K562 (cell line): Measurements from ENCODE around the gene PARP11. TPM values are rescaled to one million over a fixed set of nuclear protein-coding genes. Genes with fewer than 3 reads are reported as not detected.
A peak's percentile ranks its signal among the peaks of the same experiment; 100 is the strongest.

Experiments
- ATAC-seq: fragments of 200-7000 bp; cut with Tn5 transposase; 3 replicates; pipeline ENCODE4 v1.9.1; 2020; ENCODE audit warnings: moderate library complexity
- BruUV-seq: library from RNA; stranded (reverse); fragments of 400-500 nt; replicated peaks from 2 replicates; lab custom pipeline; 2021; lab: Mats Ljungman, UMichigan
- CTCF ChIA-PET: fragments of 300-600 bp; formaldehyde crosslinking; extraction: SDS; loops from one replicate; lab custom pipeline; 2021; ENCODE audit warnings: low intra/inter-chr PET ratio; lab: Yijun Ruan, JAX
- POLR2A ChIA-PET: fragments of 300-600, 350-650 bp; sonication (Branson Sonifier 250); formaldehyde crosslinking; extraction: SDS; loops from one replicate; lab custom pipeline; 2021; ENCODE audit warnings: antibody characterized with exemption, inconsistent platforms; lab: Yijun Ruan, JAX
- DNase-seq, 4 experiments: peaks; one replicate each; pipeline versions ENCODE4 v3.0.0 to v3.0.0-alpha.2; 2011 to 2018; ENCODE audit warnings: low spot score in 3 of 4, mixed read lengths in 3 of 4; ENCODE audit errors: extremely low read depth in 1 of 4
- FAIRE-seq: peaks from 2 replicates; lab custom pipeline; 2011; peaks lifted over from hg19 to GRCh38; lab: Jason Lieb, UNC
- H2AFZ ChIP-seq: 2 replicates; pipeline ENCODE4 v1.6.0; 2011; ENCODE audit warnings: low read depth, low read length, control low read depth, inconsistent platforms
- H3K27ac ChIP-seq: fragments of 200-600 bp; 3 replicates; pipeline ENCODE4 v1.8.0; 2011; ENCODE audit warnings: low read depth, mild to moderate bottlenecking, control low read depth, inconsistent platforms, low read length, moderate library complexity, mixed read lengths; ENCODE audit errors: extremely low read depth
- H3K27me3 ChIP-seq, 2 experiments: fragments of 300-600 bp in 1 of 2; 2 replicates in 1 of 2; 3 replicates in 1 of 2; pipeline versions ENCODE4 v1.6.0 to v1.8.0; 2011; ENCODE audit warnings: inconsistent platforms in 2 of 2, low read length in 2 of 2, mild to moderate bottlenecking in 1 of 2, mixed read lengths in 1 of 2, moderate library complexity in 1 of 2; ENCODE audit not compliant: control insufficient read depth in 2 of 2, insufficient read depth in 2 of 2
- H3K36me3 ChIP-seq: fragments of 300-600 bp; 3 replicates; pipeline ENCODE4 v1.8.0; 2011; ENCODE audit warnings: mild to moderate bottlenecking, low read length, inconsistent platforms; ENCODE audit not compliant: control insufficient read depth, insufficient read depth
- H3K4me1 ChIP-seq, 2 experiments: fragments of 200-600 bp in 1 of 2; replicated peaks in 1 of 2; 2 replicates in 1 of 2; 3 replicates in 1 of 2; pipeline versions ENCODE4 v1.5.1 to v1.8.0; 2011; ENCODE audit warnings: inconsistent platforms in 2 of 2, low read length in 2 of 2, mild to moderate bottlenecking in 1 of 2, mixed read lengths in 1 of 2, moderate library complexity in 1 of 2; ENCODE audit not compliant: control insufficient read depth in 2 of 2, insufficient read depth in 2 of 2
- H3K4me2 ChIP-seq: 2 replicates; pipeline ENCODE4 v1.6.1; 2011; ENCODE audit warnings: low read length, control low read depth, inconsistent platforms, mixed read lengths; ENCODE audit not compliant: insufficient read depth
- H3K4me3 ChIP-seq: fragments of 200-600 bp; sonication (generic), shearing (Covaris generic); 2 replicates; pipeline ENCODE4 v1.5.1; 2016; ENCODE audit warnings: control low read depth, inconsistent platforms
- H3K79me2 ChIP-seq: fragments of 200-600 bp; 3 replicates; pipeline ENCODE4 v1.8.0; 2011; ENCODE audit warnings: low read length, inconsistent platforms; ENCODE audit not compliant: control insufficient read depth, insufficient read depth
- H3K9ac ChIP-seq, 2 experiments: 2 replicates each; pipeline versions ENCODE4 v1.6.0 to v1.6.1; 2011; ENCODE audit warnings: low read depth in 2 of 2, low read length in 2 of 2, control low read depth in 1 of 2, inconsistent platforms in 1 of 2, mild to moderate bottlenecking in 1 of 2, mixed read lengths in 1 of 2; ENCODE audit not compliant: insufficient read depth in 1 of 2
- H3K9me1 ChIP-seq: one replicate; pipeline ENCODE4 v1.6.0; 2011; ENCODE audit warnings: inconsistent platforms, mild to moderate bottlenecking, low read length, moderate library complexity; ENCODE audit not compliant: control insufficient read depth, insufficient read depth
- H3K9me3 ChIP-seq: replicated peaks from 2 replicates; pipeline ENCODE4 v1.5.1; 2011; ENCODE audit warnings: low read depth, low read length, inconsistent platforms; ENCODE audit not compliant: control insufficient read depth, insufficient read depth
- H4K20me1 ChIP-seq: replicated peaks from 2 replicates; pipeline ENCODE4 v1.6.1; 2011; ENCODE audit warnings: low read length, inconsistent platforms, mixed read lengths; ENCODE audit not compliant: control insufficient read depth, insufficient read depth
- ATF3 ChIP-seq, 2 experiments: fragments of 450-650 bp in 1 of 2; sonication (generic) in 1 of 2; formaldehyde crosslinking in 1 of 2; IDR thresholded peaks in 1 of 2; conservative IDR thresholded peaks in 1 of 2; 2 replicates each; pipeline versions ENCODE4 v1.6.1 to v1.8.1; 2016 to 2023; ENCODE audit warnings: mild to moderate bottlenecking in 2 of 2, moderate library complexity in 2 of 2, inconsistent platforms in 1 of 2, missing genetic modification reagents in 1 of 2
- BDP1 ChIP-seq: IDR thresholded peaks from 3 replicates; pipeline ENCODE4 v1.6.1; 2011; ENCODE audit not compliant: insufficient read length, insufficient read depth
- CBX3 ChIP-seq, 2 experiments: IDR thresholded peaks; 1 replicate in 1 of 2; 2 replicates in 1 of 2; pipeline ENCODE4 v1.6.1; 2012; ENCODE audit warnings: inconsistent platforms in 2 of 2, low read length in 2 of 2, borderline replicate concordance in 1 of 2, control low read depth in 1 of 2
- L3MBTL2 ChIP-seq: fragments of 450-650 bp; IDR thresholded peaks from 2 replicates; pipeline ENCODE4 v1.6.1; 2016; ENCODE audit warnings: mild to moderate bottlenecking, moderate library complexity
- MYNN ChIP-seq, 2 experiments: sonication (generic); formaldehyde crosslinking in 1 of 2; IDR thresholded peaks; 2 replicates each; pipeline versions ENCODE4 v1.5.0 to v1.6.1; 2016 to 2020; ENCODE audit warnings: antibody characterized with exemption in 1 of 2, missing genetic modification reagents in 1 of 2
- POLR2B ChIP-seq: fragments of 450-650 bp; IDR thresholded peaks from 2 replicates; pipeline ENCODE4 v1.6.1; 2018; ENCODE audit warnings: low read depth; ENCODE audit not compliant: partially characterized antibody
- SMAD2 ChIP-seq: fragments of 150-350 bp; IDR thresholded peaks from 2 replicates; pipeline ENCODE4 v1.6.1; 2014; ENCODE audit warnings: low read depth, mild to moderate bottlenecking, low read length
- ZNF212 ChIP-seq: fragments of 450-650 bp; formaldehyde crosslinking; IDR thresholded peaks from 2 replicates; pipeline ENCODE4 v1.4.0; 2020; ENCODE audit warnings: mild to moderate bottlenecking
- ZNF395 ChIP-seq: fragments of 200-800 bp; sonication (Bioruptor generic); IDR thresholded peaks from 2 replicates; pipeline ENCODE4 v1.6.1; 2017; ENCODE audit warnings: missing genetic modification characterization, missing compliant biosample characterization
- ZNF655 ChIP-seq: fragments of 250-450 bp; sonication (Bioruptor Pico); IDR thresholded peaks from 2 replicates; pipeline ENCODE4 v1.5.0; 2021
- WGBS: fragments of 100-300 bp; shearing (Covaris generic); methylation state at CpG from one replicate; pipeline ENCODE4 v1.1.6; 2016; ENCODE audit warnings: low coverage, mixed read lengths; ENCODE audit not compliant: insufficient coverage; ENCODE audit errors: missing lambda C conversion rate; 5-methylcytosine and 5-hydroxymethylcytosine counted together
- in situ Hi-C: fragments of 300-500 bp; cut with MboI; formaldehyde crosslinking; loops from 4 replicates; pipeline ENCODE4 v1.15.0; 2018; ENCODE audit warnings: inconsistent platforms, mixed read lengths
- intact Hi-C: fragments of 100-400 bp; cut with micrococcal nuclease; formaldehyde crosslinking; loops from 2 replicates; pipeline ENCODE4 v1.14.2; 2022
- polyA plus RNA-seq, 8 experiments: library from polyadenylated mRNA; depleted of rRNA in 4 of 8; stranded (reverse) in 5 of 8; unstranded in 3 of 8; fragments of >200 nt; fragmentation: Nextera tagmentation in 2 of 8; fragmentation: Illumina TruSeq in 1 of 8; extraction: Ambion mirVana in 2 of 8; extraction: Trizol in 1 of 8; gene quantifications; 2 replicates each; pipeline versions ENCODE4 v1.2.1 to v1.2.3, GENCODE V29; 2011 to 2014; ENCODE audit warnings: inconsistent platforms in 1 of 8, missing spikeins in 1 of 8
- total RNA-seq, 7 experiments: library from RNA; depleted of rRNA in 6 of 7; stranded (reverse); fragments of >200 nt in 6 of 7; fragmentation: Illumina TruSeq in 2 of 7; extraction: Trizol in 2 of 7; gene quantifications; 2 replicates each; pipeline versions ENCODE4 v1.2.1 to v1.2.3, GENCODE V29; 2011 to 2021; ENCODE audit warnings: low replicate concordance in 1 of 7

The PARP11 gene
- total and polyA plus RNA-seq, 9 of the 15 experiments (the other 6 are each of a cell fraction or from before 2014, with no cell fraction given), result 0.40 to 2.5 (median 1.4) TPM

GRCh38 chr12:3820122-3820521, 53.1 kb downstream of the PARP11 start:
- H4K20me1 ChIP-seq, result no peaks in the 10 kb centered on the region
- no peak overlapping the region for H3K27ac ChIP-seq
- no peak overlapping the region for H3K4me3 ChIP-seq
- FAIRE-seq (no peak), DNase-seq (no peak), ATAC-seq (no peak)
- no TSS peak for BruUV-seq
- ChIA-PET POLR2A (no interaction called here), CTCF (no interaction called here)
- intact Hi-C loops (no loop called here), in situ Hi-C loops (no loop called here)
- H3K9me1 ChIP-seq, result no peaks in the 10 kb centered on the region
- H3K4me1 ChIP-seq, result no peaks in the 10 kb centered on the region
- no peak overlapping the region for H2AFZ ChIP-seq
- WGBS, result 0% methylated on average over 3 of the region's 3 CpGs
- no peaks in the 10 kb centered on the region for H3K9me3 ChIP-seq
- no peaks in the 10 kb centered on the region for H3K27me3 ChIP-seq
- no peaks in the 10 kb centered on the region for H3K79me2 ChIP-seq
- H3K36me3 ChIP-seq, result no peaks in the 10 kb centered on the region
- TF ChIP-seq POLR2B, result no peak
- 0 out of 2 replicates have a peak, but pooled peaks have one; percentile 12 for TF ChIP-seq ATF3 (IDR thresholded peaks at IDR 0.05)
- no peak for TF ChIP-seq ATF3 (CRISPR knock-in tag; conservative IDR thresholded peaks at IDR 0.05)
- no peak overlapping the region for H3K9ac ChIP-seq
- H3K4me2 ChIP-seq, result no peak overlapping the region

GRCh38 chr12:3816266-3816665, 56.9 kb downstream of the PARP11 start:
- no peak for FAIRE-seq
- 12% methylated on average over 2 of the region's 2 CpGs for WGBS
- POLR2A ChIA-PET, result interaction anchor here (0.8 kb wide), 1 partner anchor 8 kb away, joined by 5 read pairs; no protein-coding TSS in a partner anchor
- TF ChIP-seq ZNF212 (no peak), SMAD2 (no peak), MYNN (IDR thresholded peaks at IDR 0.05) (no peak), MYNN (CRISPR knock-in tag; IDR thresholded peaks at IDR 0.05) (no peak), ZNF395 (no peak), CBX3 (IDR thresholded peaks at IDR 0.05; ENCODE audit: borderline replicate concordance in 1 of 2, low read length in 2 of 2) (no peak), BDP1 (no peak), L3MBTL2 (no peak), ZNF655 (CRISPR knock-in tag) (no peak)

More at GRCh38 chr12:3816266-3816665, 56.9 kb downstream of the PARP11 start:
- H4K20me1 ChIP-seq, result no peaks in the 10 kb centered on the region
- CTCF ChIA-PET, result no interaction called here
- in situ Hi-C loops (no loop called here), intact Hi-C loops (no loop called here)
- H3K27ac ChIP-seq, result no peak overlapping the region
- no peaks in the 10 kb centered on the region for H3K9me1 ChIP-seq
- H3K4me2 ChIP-seq, result no peak overlapping the region
- BruUV-seq, result no TSS peak
- no peak for ATAC-seq
- H2AFZ ChIP-seq, result no peak overlapping the region
- H3K9me3 ChIP-seq, result no peaks in the 10 kb centered on the region
- H3K4me3 ChIP-seq, result no peak overlapping the region
- no peaks in the 10 kb centered on the region for H3K27me3 ChIP-seq
- no peaks in the 10 kb centered on the region for H3K4me1 ChIP-seq
- no peaks in the 10 kb centered on the region for H3K79me2 ChIP-seq
- no peak overlapping the region for H3K9ac ChIP-seq
- H3K36me3 ChIP-seq, result no peaks in the 10 kb centered on the region
- DNase-seq, result no peak
